Hepatocyte (in vitro differentiated cells): ENCODE data around the gene CSRP1. TPM values are rescaled to one million over a fixed set of nuclear protein-coding genes. Genes with fewer than 3 reads are reported as not detected.
A peak's percentile ranks its signal among the peaks of the same experiment; 100 is the strongest.

Experiments used
- DNase-seq: peaks from one replicate; pipeline ENCODE4 v3.0.0-alpha.2; 2016; ENCODE audit warnings: low spot score
- H2AFZ ChIP-seq: fragments of 200-600 bp; sonication (generic); 2 replicates; pipeline ENCODE4 v1.6.0; 2016; ENCODE audit warnings: antibody characterized with exemption, mild to moderate bottlenecking
- H3K27ac ChIP-seq: fragments of 200-600 bp; sonication (generic); 2 replicates; pipeline ENCODE4 v1.5.1; 2016; ENCODE audit warnings: mild to moderate bottlenecking
- H3K27me3 ChIP-seq: fragments of 200-600 bp; sonication (generic); 2 replicates; pipeline ENCODE4 v1.6.1; 2016
- H3K36me3 ChIP-seq: fragments of 200-600 bp; sonication (generic); replicated peaks from 2 replicates; pipeline ENCODE4 v1.5.1; 2016; ENCODE audit warnings: low read depth; ENCODE audit not compliant: insufficient read depth
- H3K4me1 ChIP-seq: fragments of 200-600 bp; sonication (generic); 2 replicates; pipeline ENCODE4 v1.5.1; 2016; ENCODE audit warnings: mild to moderate bottlenecking, moderate library complexity; ENCODE audit not compliant: insufficient read depth
- H3K4me2 ChIP-seq: fragments of 200-600 bp; sonication (generic); 2 replicates; pipeline ENCODE4 v1.6.0; 2016
- H3K4me3 ChIP-seq: fragments of 200-600 bp; sonication (generic); 2 replicates; pipeline ENCODE4 v1.5.1; 2016; ENCODE audit warnings: mild to moderate bottlenecking
- H3K79me2 ChIP-seq: fragments of 200-600 bp; sonication (generic); 2 replicates; pipeline ENCODE4 v1.6.0; 2017; ENCODE audit warnings: mild to moderate bottlenecking
- H3K9me2 ChIP-seq: fragments of 200-600 bp; sonication (generic); replicated peaks from 2 replicates; pipeline ENCODE4 v1.6.0; 2017; ENCODE audit warnings: mild to moderate bottlenecking; ENCODE audit not compliant: insufficient read depth
- H3K9me3 ChIP-seq: fragments of 200-600 bp; sonication (generic); 2 replicates; pipeline ENCODE4 v1.5.1; 2016; ENCODE audit warnings: low read depth, mild to moderate bottlenecking
- H4K20me1 ChIP-seq: fragments of 200-600 bp; sonication (generic); 2 replicates; pipeline ENCODE4 v1.6.0; 2016; ENCODE audit warnings: mild to moderate bottlenecking; ENCODE audit not compliant: insufficient read depth, poor library complexity, severe bottlenecking
- EZH2 ChIP-seq: fragments of 200-600 bp; sonication (generic); IDR thresholded peaks from 2 replicates; pipeline ENCODE4 v1.6.1; 2016; ENCODE audit warnings: antibody characterized with exemption, mild to moderate bottlenecking, borderline replicate concordance
- EZH2phosphoT487 ChIP-seq: fragments of 200-600 bp; sonication (generic); IDR thresholded peaks from one replicate; pipeline ENCODE4 v1.6.1; 2018; ENCODE audit warnings: antibody characterized with exemption, mild to moderate bottlenecking, low read depth, moderate library complexity; ENCODE audit not compliant: unreplicated experiment, severe bottlenecking
- WGBS: methylation state at CpG from one replicate; pipeline ENCODE4 v1.1.6; 2016; ENCODE audit warnings: low lambda C conversion rate; ENCODE audit errors: missing lambda C conversion rate; 5-methylcytosine and 5-hydroxymethylcytosine counted together
- polyA plus RNA-seq: library from polyadenylated mRNA; unstranded; fragments of >200 nt; fragmentation: Nextera tagmentation; extraction: Ambion mirVana; gene quantifications from 2 replicates; pipeline ENCODE4 v1.2.1, GENCODE V29; 2016
- total RNA-seq: library from RNA; depleted of rRNA; stranded (reverse); fragments of >200 nt; gene quantifications from 2 replicates; pipeline ENCODE4 v1.2.3, GENCODE V29; 2014
- TF ChIP-seq, protein P1 (sequence below): fragments of 200-600 bp; sonication (generic); IDR thresholded peaks from 2 replicates; pipeline ENCODE4 v1.5.1; 2016; ENCODE audit warnings: antibody characterized with exemption, mild to moderate bottlenecking; ENCODE audit not compliant: poor library complexity

CSRP1 gene
- total and polyA plus RNA-seq, 2 experiments from 2014 or later: 50.9 to 76.0 TPM

DNA sequence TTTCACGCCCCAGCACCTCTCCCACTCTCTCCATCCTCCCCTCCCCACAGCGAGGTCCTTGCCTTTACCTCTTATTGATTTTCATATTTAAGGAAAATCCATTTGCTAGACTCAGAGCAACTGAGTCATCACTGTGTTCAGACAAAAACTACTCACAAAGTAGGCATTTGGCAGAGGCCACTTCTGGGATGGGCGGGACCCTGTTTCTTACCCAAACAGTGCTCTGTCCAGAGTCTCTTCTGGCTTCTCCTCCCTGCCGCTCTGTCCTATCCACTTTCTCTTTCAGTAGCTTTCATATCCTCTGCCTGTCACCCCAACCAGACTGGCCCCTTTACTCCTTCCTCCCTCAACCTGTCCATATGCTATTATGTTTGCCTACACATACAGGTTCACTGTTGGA is 29.6 kb upstream of the CSRP1 start:
- H3K4me2 ChIP-seq: peak overlapping the region; percentile 22
- 79% methylated on average over 4 of the region's 4 CpGs for WGBS
- H3K36me3 ChIP-seq: no peaks in the 10 kb centered on the region
- H3K79me2 ChIP-seq: peaks cover 2% of the 10 kb centered on the region
- H3K9me3 ChIP-seq: no peaks in the 10 kb centered on the region
- H3K9me2 ChIP-seq: no peaks in the 10 kb centered on the region
- TF ChIP-seq EZH2phosphoT487 (no peak), EZH2 (no peak)
- TF ChIP-seq, protein P1, sequence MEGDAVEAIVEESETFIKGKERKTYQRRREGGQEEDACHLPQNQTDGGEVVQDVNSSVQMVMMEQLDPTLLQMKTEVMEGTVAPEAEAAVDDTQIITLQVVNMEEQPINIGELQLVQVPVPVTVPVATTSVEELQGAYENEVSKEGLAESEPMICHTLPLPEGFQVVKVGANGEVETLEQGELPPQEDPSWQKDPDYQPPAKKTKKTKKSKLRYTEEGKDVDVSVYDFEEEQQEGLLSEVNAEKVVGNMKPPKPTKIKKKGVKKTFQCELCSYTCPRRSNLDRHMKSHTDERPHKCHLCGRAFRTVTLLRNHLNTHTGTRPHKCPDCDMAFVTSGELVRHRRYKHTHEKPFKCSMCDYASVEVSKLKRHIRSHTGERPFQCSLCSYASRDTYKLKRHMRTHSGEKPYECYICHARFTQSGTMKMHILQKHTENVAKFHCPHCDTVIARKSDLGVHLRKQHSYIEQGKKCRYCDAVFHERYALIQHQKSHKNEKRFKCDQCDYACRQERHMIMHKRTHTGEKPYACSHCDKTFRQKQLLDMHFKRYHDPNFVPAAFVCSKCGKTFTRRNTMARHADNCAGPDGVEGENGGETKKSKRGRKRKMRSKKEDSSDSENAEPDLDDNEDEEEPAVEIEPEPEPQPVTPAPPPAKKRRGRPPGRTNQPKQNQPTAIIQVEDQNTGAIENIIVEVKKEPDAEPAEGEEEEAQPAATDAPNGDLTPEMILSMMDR: no peak
- H3K27ac ChIP-seq: peak overlapping the region; percentile 68
- H3K4me3 ChIP-seq: no peak overlapping the region
- no peak for DNase-seq
- peaks cover 19% of the 10 kb centered on the region for H3K4me1 ChIP-seq
- H4K20me1 ChIP-seq: no peaks in the 10 kb centered on the region
- H2AFZ ChIP-seq: no peak overlapping the region
- H3K27me3 ChIP-seq: peaks cover 35% of the 10 kb centered on the region

- Histone ChIP-seq H2AFZ (no peak overlapping the region), H4K20me1 (no peaks in the 10 kb centered on the region), H3K27ac (peak overlapping the region; percentile 68), H3K9me2 (no peaks in the 10 kb centered on the region), H3K36me3 (no peaks in the 10 kb centered on the region), H3K4me2 (no peak overlapping the region), H3K79me2 (no peaks in the 10 kb centered on the region), H3K4me1 (peaks cover 23% of the 10 kb centered on the region), H3K27me3 (peaks cover 31% of the 10 kb centered on the region), H3K4me3 (no peak overlapping the region), H3K9me3 (no peaks in the 10 kb centered on the region)
- TF ChIP-seq, protein P1: no peak
- TF ChIP-seq EZH2phosphoT487 (no peak), EZH2 (no peak)
- 72% methylated on average over 6 of the region's 6 CpGs for WGBS
- no peak for DNase-seq
These were observed 29.0 kb upstream of the CSRP1 start for GRCh38 chr1:201535919-201536245.

GRCh38 chr1:201535046-201535918 is 28.4 kb upstream of the CSRP1 start:
- H3K9me2 ChIP-seq: no peaks in the 10 kb centered on the region
- H3K36me3 ChIP-seq: no peaks in the 10 kb centered on the region
- peaks cover 25% of the 10 kb centered on the region for H3K27me3 ChIP-seq
- peak; percentile 70 for DNase-seq
- H3K4me1 ChIP-seq: peaks cover 19% of the 10 kb centered on the region
- no peaks in the 10 kb centered on the region for H3K9me3 ChIP-seq
- H4K20me1 ChIP-seq: no peaks in the 10 kb centered on the region
- H3K4me3 ChIP-seq: no peak overlapping the region
- no peaks in the 10 kb centered on the region for H3K79me2 ChIP-seq
- TF ChIP-seq, protein P1: no peak
- peak overlapping the region; percentile 68 for H3K27ac ChIP-seq
- 37% methylated on average over 6 of the region's 6 CpGs for WGBS
- no peak overlapping the region for H2AFZ ChIP-seq
- no peak overlapping the region for H3K4me2 ChIP-seq
